MCF 10A (cell line): ENCODE data around the gene GATAD2B. TPM values are rescaled to one million over a fixed set of nuclear protein-coding genes. Genes with fewer than 3 reads are reported as not detected.
"Not testable (repeated sequence)": the region's sequence is repeated elsewhere in the genome, so short reads cannot be mapped to it uniquely, and the experiment has no call there.

ENCODE experiments used
- BruUV-seq: library from RNA; stranded (reverse); fragments of 400-500 nt; replicated peaks from 2 replicates; lab custom pipeline; 2021; lab: Mats Ljungman, UMichigan
- CTCF ChIA-PET: fragments of 300-600 bp; sonication (Branson Sonifier 250); formaldehyde crosslinking; extraction: SDS; loops from one replicate; lab custom pipeline; 2021; ENCODE audit warnings: antibody characterized with exemption, inconsistent platforms; lab: Yijun Ruan, JAX
- POLR2A ChIA-PET: fragments of 300-600, 350-650 bp; sonication (Branson Sonifier 250); formaldehyde crosslinking; extraction: SDS; loops from one replicate; lab custom pipeline; 2020; ENCODE audit warnings: antibody characterized with exemption, inconsistent platforms; lab: Yijun Ruan, JAX
- DNase-seq: peaks from one replicate; pipeline ENCODE4 v3.0.0-alpha.2; 2018; ENCODE audit not compliant: unreplicated experiment
- H3K27ac Mint-ChIP-seq: one replicate; pipeline ENCODE4 v1.8.0; 2022; ENCODE audit warnings: mild to moderate bottlenecking, low read depth, mixed read lengths; ENCODE audit not compliant: unreplicated experiment
- H3K27me3 Mint-ChIP-seq: one replicate; pipeline ENCODE4 v1.8.0; 2022; ENCODE audit warnings: mixed read lengths; ENCODE audit not compliant: insufficient read depth, unreplicated experiment
- H3K36me3 Mint-ChIP-seq: one replicate; pipeline ENCODE4 v1.8.0; 2022; ENCODE audit warnings: mild to moderate bottlenecking, moderate library complexity, mixed read lengths; ENCODE audit not compliant: insufficient read depth, unreplicated experiment
- H3K4me1 Mint-ChIP-seq: one replicate; pipeline ENCODE4 v1.8.0; 2022; ENCODE audit warnings: mixed read lengths; ENCODE audit not compliant: insufficient read depth, unreplicated experiment
- H3K4me3 Mint-ChIP-seq: one replicate; pipeline ENCODE4 v1.8.0; 2022; ENCODE audit warnings: mild to moderate bottlenecking, moderate library complexity, mixed read lengths; ENCODE audit not compliant: unreplicated experiment
- H3K9me3 Mint-ChIP-seq: one replicate; pipeline ENCODE4 v1.8.0; 2022; ENCODE audit warnings: mixed read lengths; ENCODE audit not compliant: unreplicated experiment
- intact Hi-C: fragments of 100-400 bp; cut with micrococcal nuclease; formaldehyde crosslinking; loops from 2 replicates; pipeline ENCODE4 v1.14.1; 2022
- total RNA-seq: library from RNA; stranded (reverse); gene quantifications from 2 replicates; pipeline ENCODE4 v1.2.3, GENCODE V29; 2022
- TF ChIP-seq, protein P1 (sequence below): fragments of 200-600 bp; IDR thresholded peaks from one replicate; pipeline ENCODE4 v1.8.0; 2022; ENCODE audit warnings: antibody characterized with exemption, mild to moderate bottlenecking; ENCODE audit not compliant: unreplicated experiment

GATAD2B gene
- total RNA-seq, 1 experiment from 2014 or later: 95.5 TPM

DNA sequence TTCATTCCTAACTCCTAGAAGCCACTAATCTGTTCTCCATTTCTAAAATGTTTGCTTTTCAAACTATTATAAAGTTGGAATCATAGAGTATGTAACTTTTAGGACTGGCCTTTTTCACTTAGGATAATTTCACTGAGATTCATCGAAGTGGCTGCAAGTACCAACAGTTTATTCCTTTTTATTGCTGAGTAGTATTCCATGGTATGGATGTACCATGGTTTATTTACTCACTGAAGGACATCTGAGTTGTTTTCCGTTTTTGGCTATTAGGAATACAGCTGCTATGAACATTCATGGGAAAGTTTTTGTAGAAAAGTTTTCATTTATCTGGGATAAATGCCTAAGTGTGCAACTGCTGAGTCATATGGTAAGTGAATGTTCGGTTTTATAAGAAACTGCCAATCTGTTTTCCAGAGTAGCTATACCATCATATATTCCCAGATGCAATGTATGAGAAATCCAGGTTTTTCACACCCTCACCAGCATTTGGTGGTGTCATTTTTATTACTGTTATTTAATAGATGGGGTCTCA lies 81.2 kb downstream of the GATAD2B start:
- BruUV-seq: no TSS peak
- POLR2A ChIA-PET: interaction anchor here (0.7 to 1.4 kb wide), 3 partner anchors 9 to 125 kb away, joined by 3 read pairs; partner anchors contain the start of gene GATAD2B

DNA sequence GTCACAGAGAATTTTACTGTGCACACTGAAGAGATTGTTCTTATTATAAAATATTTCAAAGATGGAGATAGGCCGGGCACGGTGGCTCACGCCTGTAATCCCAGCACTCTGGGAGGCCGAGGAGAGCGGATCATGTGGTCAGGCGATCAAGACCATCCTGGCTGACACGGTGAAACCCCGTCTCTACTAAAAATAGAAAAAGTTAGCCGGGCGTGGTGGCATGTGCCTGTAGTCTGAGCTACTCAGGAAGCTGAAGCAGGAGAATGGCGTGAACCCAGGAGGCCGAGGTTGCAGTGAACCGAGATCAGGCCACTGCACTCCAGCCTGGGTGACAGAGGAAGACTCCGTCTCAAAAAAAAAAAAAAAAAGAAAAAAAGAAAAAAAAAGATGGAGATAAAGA lies 82.0 kb downstream of the GATAD2B start:
- H3K27ac Mint-ChIP-seq, H3K9me3 Mint-ChIP-seq, intact Hi-C loops, BruUV-seq, H3K27me3 Mint-ChIP-seq, H3K4me3 Mint-ChIP-seq, DNase-seq: not testable (repeated sequence)
- CTCF ChIA-PET: interaction anchor here (0.6 to 0.7 kb wide), 3 partner anchors 57 to 1861 kb away, joined by 3 read pairs; no protein-coding TSS in a partner anchor
- Mint-ChIP-seq H3K4me1 (peaks cover 12% of the 10 kb centered on the region), H3K36me3 (peaks cover 30% of the 10 kb centered on the region)
- POLR2A ChIA-PET: interaction anchor here (1.4 kb wide), 1 partner anchor 82 kb away, joined by 3 read pairs; the partner anchor contains the start of gene GATAD2B

More for the DNA sequence above, 81.2 kb downstream of the GATAD2B start:
- Mint-ChIP-seq H3K4me1 (peaks cover 12% of the 10 kb centered on the region), H3K27me3 (no peaks in the 10 kb centered on the region), H3K9me3 (no peaks in the 10 kb centered on the region), H3K4me3 (no peak overlapping the region), H3K27ac (peak overlapping the region; percentile 44), H3K36me3 (peaks cover 27% of the 10 kb centered on the region)
- TF ChIP-seq, protein P1, sequence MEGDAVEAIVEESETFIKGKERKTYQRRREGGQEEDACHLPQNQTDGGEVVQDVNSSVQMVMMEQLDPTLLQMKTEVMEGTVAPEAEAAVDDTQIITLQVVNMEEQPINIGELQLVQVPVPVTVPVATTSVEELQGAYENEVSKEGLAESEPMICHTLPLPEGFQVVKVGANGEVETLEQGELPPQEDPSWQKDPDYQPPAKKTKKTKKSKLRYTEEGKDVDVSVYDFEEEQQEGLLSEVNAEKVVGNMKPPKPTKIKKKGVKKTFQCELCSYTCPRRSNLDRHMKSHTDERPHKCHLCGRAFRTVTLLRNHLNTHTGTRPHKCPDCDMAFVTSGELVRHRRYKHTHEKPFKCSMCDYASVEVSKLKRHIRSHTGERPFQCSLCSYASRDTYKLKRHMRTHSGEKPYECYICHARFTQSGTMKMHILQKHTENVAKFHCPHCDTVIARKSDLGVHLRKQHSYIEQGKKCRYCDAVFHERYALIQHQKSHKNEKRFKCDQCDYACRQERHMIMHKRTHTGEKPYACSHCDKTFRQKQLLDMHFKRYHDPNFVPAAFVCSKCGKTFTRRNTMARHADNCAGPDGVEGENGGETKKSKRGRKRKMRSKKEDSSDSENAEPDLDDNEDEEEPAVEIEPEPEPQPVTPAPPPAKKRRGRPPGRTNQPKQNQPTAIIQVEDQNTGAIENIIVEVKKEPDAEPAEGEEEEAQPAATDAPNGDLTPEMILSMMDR: no peak
- intact Hi-C loops: no loop called here
- peak; percentile 14 for DNase-seq
- CTCF ChIA-PET: interaction anchor here (0.6 kb wide), 2 partner anchors 56 to 169 kb away, joined by 3 read pairs; no protein-coding TSS in a partner anchor

DNA sequence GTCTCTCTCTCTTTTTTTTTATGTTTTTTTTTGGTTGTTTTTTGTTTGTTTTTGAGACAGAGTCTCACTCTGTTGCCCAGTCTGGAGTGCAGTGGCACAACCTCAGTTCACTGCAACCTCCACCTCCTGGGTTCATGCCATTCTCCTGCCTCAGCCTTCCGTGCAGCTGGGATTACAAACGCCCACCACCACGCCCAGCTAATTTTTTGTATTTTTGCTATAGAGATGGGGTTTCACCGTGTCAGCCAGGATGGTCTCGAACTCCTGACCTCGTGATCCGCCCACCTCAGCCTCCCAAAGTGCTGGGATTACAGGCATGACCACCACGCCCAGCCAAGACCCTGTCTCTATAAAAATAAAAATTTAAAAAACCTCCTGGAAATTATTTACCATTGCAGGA lies 88.8 kb downstream of the GATAD2B start:
- H3K27ac Mint-ChIP-seq, CTCF ChIA-PET, H3K27me3 Mint-ChIP-seq, DNase-seq, H3K4me1 Mint-ChIP-seq, POLR2A ChIA-PET, BruUV-seq, intact Hi-C loops, H3K4me3 Mint-ChIP-seq, H3K9me3 Mint-ChIP-seq: not testable (repeated sequence)
- H3K36me3 Mint-ChIP-seq: peaks cover 47% of the 10 kb centered on the region

DNA sequence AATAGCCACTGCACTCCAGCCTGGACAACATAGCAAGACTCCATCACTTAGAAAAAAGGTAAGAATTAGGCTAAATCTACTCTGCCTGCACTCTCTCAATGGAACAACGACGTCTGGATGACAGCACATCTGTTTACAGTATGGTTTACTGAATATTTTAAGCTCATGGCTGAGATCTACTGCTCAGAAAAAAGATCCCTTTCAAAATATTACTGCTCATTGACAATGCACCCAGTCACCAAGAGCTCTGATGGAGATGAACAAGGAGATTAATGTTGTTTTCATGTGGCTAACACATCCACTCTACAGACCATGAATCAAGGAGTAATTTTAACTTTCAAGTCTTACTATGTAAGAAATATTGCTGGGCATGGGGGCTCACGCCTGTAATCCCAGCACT lies 89.6 kb downstream of the GATAD2B start:
- CTCF ChIA-PET: interaction anchor here (0.8 to 1.6 kb wide), 2 partner anchors 12 to 87 kb away, joined by 3 to 8 read pairs; no protein-coding TSS in a partner anchor

More for the DNA sequence above, 89.6 kb downstream of the GATAD2B start:
- no TSS peak for BruUV-seq
- Mint-ChIP-seq H3K9me3 (no peaks in the 10 kb centered on the region), H3K4me1 (peaks cover 6% of the 10 kb centered on the region), H3K4me3 (no peak overlapping the region), H3K27ac (no peak overlapping the region), H3K36me3 (peaks cover 46% of the 10 kb centered on the region), H3K27me3 (no peaks in the 10 kb centered on the region)
- POLR2A ChIA-PET: interaction anchor here (0.6 to 1.0 kb wide), 5 partner anchors 9 to 452 kb away, joined by 3 to 4 read pairs (median 3); no protein-coding TSS in a partner anchor
- no peak for DNase-seq
- intact Hi-C loops: no loop called here
- TF ChIP-seq, protein P1: no peak
